ENCODE measurements around the gene ACTR3C.

- TF ChIP-seq CTCF (IDR thresholded peaks at IDR 0.05) (no peak), EP300 (IDR thresholded peaks at IDR 0.05) (no peak)
These were observed 42.5 kb upstream of the ACTR3C start for GRCh38 chr7:150365673-150366398.

Data from stomach (tissue), 4 donors.